Measurements from ENCODE around the gene AGTPBP1.

Gene AGTPBP1

GRCh38 chr9:85502815-85503655 is 238.7 kb downstream of the AGTPBP1 start:
- no peak for TF ChIP-seq CTCF (IDR thresholded peaks at IDR 0.05; ENCODE audit: low read depth, low read length)
- DNase-seq (ENCODE audit: low read depth, low spot score), result no peak
- no peak overlapping the region for H3K4me3 ChIP-seq (ENCODE audit: low read depth, low read length)
- in situ Hi-C loops (cut with HindIII; ENCODE audit: low sequenced_read_pairs), result no loop called here

GRCh38 chr9:85501882-85502281 is 239.9 kb downstream of the AGTPBP1 start:
- DNase-seq (ENCODE audit: low read depth, low spot score), result no peak
- no peak for TF ChIP-seq CTCF (IDR thresholded peaks at IDR 0.05; ENCODE audit: low read depth, low read length)
- in situ Hi-C loops (cut with HindIII; ENCODE audit: low sequenced_read_pairs), result no loop called here
- H3K4me3 ChIP-seq (ENCODE audit: low read depth, low read length), result no peak overlapping the region

GRCh38 chr9:85501456-85501855 is 240.3 kb downstream of the AGTPBP1 start:
- in situ Hi-C loops (cut with HindIII; ENCODE audit: low sequenced_read_pairs), result no loop called here
- TF ChIP-seq CTCF (IDR thresholded peaks at IDR 0.05; ENCODE audit: low read depth, low read length), result no peak
- H3K4me3 ChIP-seq (ENCODE audit: low read depth, low read length), result no peak overlapping the region
- no peak for DNase-seq (ENCODE audit: low read depth, low spot score)
